ENCODE data around the gene TMEM63C.

Gene TMEM63C

GRCh38 chr14:77222546-77223225, 41.1 kb downstream of the TMEM63C start:
- peak; percentile 45 for DNase-seq

GRCh38 chr14:77224212-77224611, 42.6 kb downstream of the TMEM63C start:
- no peak for DNase-seq

GRCh38 chr14:77225254-77225653, 43.7 kb downstream of the TMEM63C start:
- no peak for DNase-seq

- no peak for DNase-seq
Observed at GRCh38 chr14:77225892-77226557, 44.4 kb downstream of the TMEM63C start.

GRCh38 chr14:77228056-77228455, 46.5 kb downstream of the TMEM63C start:
- DNase-seq, result no peak

GRCh38 chr14:77230914-77231313, 49.3 kb downstream of the TMEM63C start:
- no peak for DNase-seq

GRCh38 chr14:77231721-77232120, 50.1 kb downstream of the TMEM63C start:
- DNase-seq, result no peak

- peak; percentile 45 for DNase-seq
Observed at GRCh38 chr14:77236814-77237213, 55.2 kb downstream of the TMEM63C start.

GRCh38 chr14:77238356-77238755, 56.8 kb downstream of the TMEM63C start:
- DNase-seq, result no peak

- DNase-seq, result peak; percentile 51
Observed at GRCh38 chr14:77238996-77239395, 57.4 kb downstream of the TMEM63C start.

- no peak for DNase-seq
Observed at GRCh38 chr14:77239412-77239811, 57.8 kb downstream of the TMEM63C start.

GRCh38 chr14:77240336-77240915, 58.8 kb downstream of the TMEM63C start:
- peak; percentile 14 for DNase-seq

- no peak for DNase-seq
Observed at GRCh38 chr14:77241955-77242354, 60.4 kb downstream of the TMEM63C start.

- DNase-seq, result no peak
Observed at GRCh38 chr14:77242752-77243151, 61.2 kb downstream of the TMEM63C start.

GRCh38 chr14:77243853-77244252, 62.3 kb downstream of the TMEM63C start:
- no peak for DNase-seq

GRCh38 chr14:77245820-77246219, 64.2 kb downstream of the TMEM63C start:
- peak; percentile 30 for DNase-seq

GRCh38 chr14:77246784-77247183, 65.2 kb downstream of the TMEM63C start:
- no peak for DNase-seq

- no peak for DNase-seq
Observed at GRCh38 chr14:77248666-77249065, 67.1 kb downstream of the TMEM63C start.

GRCh38 chr14:77249286-77249685, 67.7 kb downstream of the TMEM63C start:
- DNase-seq, result no peak

GRCh38 chr14:77250927-77251326, 69.3 kb downstream of the TMEM63C start:
- DNase-seq, result no peak

- DNase-seq, result no peak
Observed at GRCh38 chr14:77251870-77252269, 70.3 kb downstream of the TMEM63C start.

- no peak for DNase-seq
Observed at GRCh38 chr14:77253333-77254190, 72.0 kb downstream of the TMEM63C start.

- no peak for DNase-seq
Observed at GRCh38 chr14:77256694-77257093, 75.1 kb downstream of the TMEM63C start.
